Measurements from ENCODE around the gene DNAAF3. TPM values are rescaled to one million over a fixed set of nuclear protein-coding genes. Genes with fewer than 3 reads are reported as not detected.
"Not testable (repeated sequence)": the region's sequence is repeated elsewhere in the genome, so short reads cannot be mapped to it uniquely, and the experiment has no call there.

DNAAF3 gene
- total RNA-seq, 4 donors from 2014 or later = 0.48 to 10.6 (median 3.1) TPM

- TF ChIP-seq POLR2A (IDR thresholded peaks at IDR 0.05) (no peak), POLR2AphosphoS5 (IDR thresholded peaks at IDR 0.05) (no peak), EP300 (IDR thresholded peaks at IDR 0.05) (no peak)
- TF ChIP-seq, protein P1, sequence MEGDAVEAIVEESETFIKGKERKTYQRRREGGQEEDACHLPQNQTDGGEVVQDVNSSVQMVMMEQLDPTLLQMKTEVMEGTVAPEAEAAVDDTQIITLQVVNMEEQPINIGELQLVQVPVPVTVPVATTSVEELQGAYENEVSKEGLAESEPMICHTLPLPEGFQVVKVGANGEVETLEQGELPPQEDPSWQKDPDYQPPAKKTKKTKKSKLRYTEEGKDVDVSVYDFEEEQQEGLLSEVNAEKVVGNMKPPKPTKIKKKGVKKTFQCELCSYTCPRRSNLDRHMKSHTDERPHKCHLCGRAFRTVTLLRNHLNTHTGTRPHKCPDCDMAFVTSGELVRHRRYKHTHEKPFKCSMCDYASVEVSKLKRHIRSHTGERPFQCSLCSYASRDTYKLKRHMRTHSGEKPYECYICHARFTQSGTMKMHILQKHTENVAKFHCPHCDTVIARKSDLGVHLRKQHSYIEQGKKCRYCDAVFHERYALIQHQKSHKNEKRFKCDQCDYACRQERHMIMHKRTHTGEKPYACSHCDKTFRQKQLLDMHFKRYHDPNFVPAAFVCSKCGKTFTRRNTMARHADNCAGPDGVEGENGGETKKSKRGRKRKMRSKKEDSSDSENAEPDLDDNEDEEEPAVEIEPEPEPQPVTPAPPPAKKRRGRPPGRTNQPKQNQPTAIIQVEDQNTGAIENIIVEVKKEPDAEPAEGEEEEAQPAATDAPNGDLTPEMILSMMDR (IDR thresholded peaks at IDR 0.05) = no peak
- no peaks in the 10 kb centered on the region for H3K36me3 ChIP-seq
- DNase-seq (ENCODE audit: low spot score in 2 of 2) = no peak
- H3K27ac ChIP-seq = no peak overlapping the region
- H3K4me1 ChIP-seq = peaks cover 33% of the 10 kb centered on the region
- H3K27me3 ChIP-seq = peaks cover 99% of the 10 kb centered on the region
- H3K9me3 ChIP-seq = no peaks in the 10 kb centered on the region
- no peak overlapping the region for H3K4me3 ChIP-seq
- 40% methylated on average over 36 of the region's 43 CpGs for WGBS
Observed at GRCh38 chr19:55175117-55175867, 8.9 kb upstream of the DNAAF3 start.

- H3K9me3 ChIP-seq = no peaks in the 10 kb centered on the region
- WGBS = 38% methylated on average over 10 of the region's 21 CpGs
- no peak overlapping the region for H3K4me3 ChIP-seq
- no peak for TF ChIP-seq EP300 (IDR thresholded peaks at IDR 0.05)
- TF ChIP-seq POLR2AphosphoS5 (IDR thresholded peaks at IDR 0.05) = no peak
- no peak for TF ChIP-seq POLR2A (IDR thresholded peaks at IDR 0.05)
- TF ChIP-seq, protein P1 (IDR thresholded peaks at IDR 0.05) = no peak
- peaks cover 98% of the 10 kb centered on the region for H3K27me3 ChIP-seq
- no peaks in the 10 kb centered on the region for H3K36me3 ChIP-seq
- H3K4me1 ChIP-seq = peaks cover 25% of the 10 kb centered on the region
- no peak for DNase-seq (ENCODE audit: low spot score in 2 of 2)
- no peak overlapping the region for H3K27ac ChIP-seq
Observed at GRCh38 chr19:55174425-55175116, 8.2 kb upstream of the DNAAF3 start.

DNA sequence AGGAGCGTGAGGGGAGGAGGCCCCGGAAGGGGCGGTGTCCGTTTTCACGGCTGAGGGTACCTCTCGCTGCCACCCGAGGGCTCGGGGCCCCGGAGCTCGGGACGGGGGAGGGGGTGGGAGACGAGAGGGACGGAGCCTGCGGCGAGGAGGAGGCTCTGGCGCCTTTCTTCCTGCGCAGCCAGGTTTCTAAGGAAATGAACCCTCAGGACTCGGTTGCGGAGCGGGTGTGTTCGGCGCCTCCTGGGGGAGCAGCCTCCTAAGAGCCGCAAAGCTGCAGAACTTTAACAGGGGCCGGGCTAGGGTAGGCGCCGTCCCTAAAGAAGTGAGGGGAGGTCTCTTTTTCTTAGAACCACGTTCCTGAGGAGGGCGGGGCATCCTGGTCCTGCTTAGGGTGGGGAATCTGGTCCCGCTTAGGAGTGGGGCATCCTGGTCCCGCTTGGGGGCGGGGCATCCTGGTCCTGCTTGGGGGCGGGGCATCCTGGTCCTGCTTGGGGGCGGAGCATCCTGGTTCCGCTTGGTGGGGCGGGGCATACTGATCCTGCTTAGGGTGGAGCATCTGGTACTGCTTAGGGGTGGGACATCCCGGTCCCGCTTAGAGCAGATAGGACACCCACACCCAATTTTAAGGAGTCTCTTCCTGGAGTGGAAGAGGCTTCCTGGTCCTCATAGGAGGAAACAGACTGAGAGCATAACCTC is 7.4 kb upstream of the DNAAF3 start:
- no peak for TF ChIP-seq POLR2AphosphoS5 (IDR thresholded peaks at IDR 0.05)
- no peak for TF ChIP-seq EP300 (IDR thresholded peaks at IDR 0.05)
- peak overlapping the region; percentile 37 for H3K4me3 ChIP-seq
- H3K27ac ChIP-seq = no peak overlapping the region
- no peaks in the 10 kb centered on the region for H3K36me3 ChIP-seq
- DNase-seq (ENCODE audit: low spot score in 2 of 2) = no peak
- H3K9me3 ChIP-seq = no peaks in the 10 kb centered on the region
- peaks cover 18% of the 10 kb centered on the region for H3K4me1 ChIP-seq
- peaks cover 98% of the 10 kb centered on the region for H3K27me3 ChIP-seq
- WGBS = 0% methylated on average over 17 of the region's 37 CpGs

- Histone ChIP-seq H3K4me1 (peaks cover 17% of the 10 kb centered on the region), H3K27ac (no peak overlapping the region), H3K27me3 (peaks cover 97% of the 10 kb centered on the region), H3K4me3 (peak overlapping the region; percentile 37), H3K9me3 (no peaks in the 10 kb centered on the region), H3K36me3 (no peaks in the 10 kb centered on the region)
- no peak for DNase-seq (ENCODE audit: low spot score in 2 of 2)
- TF ChIP-seq EP300 (IDR thresholded peaks at IDR 0.05) = no peak
- no peak for TF ChIP-seq POLR2A (IDR thresholded peaks at IDR 0.05)
- WGBS = 3% methylated on average over 22 of the region's 32 CpGs
Observed at GRCh38 chr19:55173186-55173713, 6.8 kb upstream of the DNAAF3 start.

GRCh38 chr19:55172741-55173140 is 6.3 kb upstream of the DNAAF3 start:
- 18% methylated on average over 6 of the region's 12 CpGs for WGBS
- H3K4me1 ChIP-seq = peaks cover 17% of the 10 kb centered on the region
- H3K27ac ChIP-seq = no peak overlapping the region
- no peak overlapping the region for H3K4me3 ChIP-seq
- H3K9me3 ChIP-seq = no peaks in the 10 kb centered on the region
- TF ChIP-seq, protein P1 (IDR thresholded peaks at IDR 0.05) = no peak
- TF ChIP-seq POLR2AphosphoS5 (IDR thresholded peaks at IDR 0.05) (no peak), POLR2A (IDR thresholded peaks at IDR 0.05) (no peak), EP300 (IDR thresholded peaks at IDR 0.05) (no peak)
- H3K36me3 ChIP-seq = no peaks in the 10 kb centered on the region
- DNase-seq (ENCODE audit: low spot score in 2 of 2) = no peak
- peaks cover 96% of the 10 kb centered on the region for H3K27me3 ChIP-seq

- Histone ChIP-seq H3K27me3 (peaks cover 96% of the 10 kb centered on the region), H3K4me1 (peaks cover 18% of the 10 kb centered on the region)
- not testable (repeated sequence) for H3K27ac ChIP-seq; H3K9me3 ChIP-seq; H3K4me3 ChIP-seq; DNase-seq (ENCODE audit: low spot score in 2 of 2); H3K36me3 ChIP-seq
- 67% methylated on average over 9 of the region's 9 CpGs for whole genome bisulfite sequencing
Observed at GRCh38 chr19:55172318-55172717, 5.9 kb upstream of the DNAAF3 start.

All from suprapubic skin (tissue), 4 donors.